B cell (primary cell): ENCODE measurements around the gene SLC35G3.

Experiments
- EZH2 ChIP-seq: IDR thresholded peaks from 2 replicates; pipeline ENCODE4 v1.6.1; 2012; ENCODE audit warnings: borderline replicate concordance, low read depth, mild to moderate bottlenecking, moderate library complexity, low read length; ENCODE audit not compliant: insufficient read depth, poor library complexity, severe bottlenecking
- TF ChIP-seq, protein P1 (sequence below): fragments of 200-600 bp; IDR thresholded peaks from one replicate; pipeline ENCODE4 v1.8.0; 2022; ENCODE audit warnings: antibody characterized with exemption, mild to moderate bottlenecking

DNA sequence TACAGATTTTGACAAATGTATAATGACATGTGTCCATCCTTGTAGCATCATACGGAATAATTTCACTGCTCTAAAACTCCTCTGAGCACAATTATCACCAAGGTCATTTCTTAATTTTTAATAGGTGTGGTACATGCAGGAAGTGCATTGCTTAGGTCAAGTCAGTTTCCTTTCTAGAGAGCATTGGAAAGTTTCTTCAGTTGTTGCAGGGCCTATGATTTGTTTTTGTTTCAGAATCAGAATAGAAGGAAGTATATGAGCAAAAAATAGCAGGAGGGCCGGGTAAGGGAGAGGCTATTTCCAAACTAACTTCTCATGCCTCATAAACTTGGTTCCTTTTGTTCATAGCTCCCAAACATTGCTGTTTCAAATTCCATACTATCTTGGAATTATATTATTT is 24.7 kb upstream of the SLC35G3 start:
- TF ChIP-seq, protein P1, sequence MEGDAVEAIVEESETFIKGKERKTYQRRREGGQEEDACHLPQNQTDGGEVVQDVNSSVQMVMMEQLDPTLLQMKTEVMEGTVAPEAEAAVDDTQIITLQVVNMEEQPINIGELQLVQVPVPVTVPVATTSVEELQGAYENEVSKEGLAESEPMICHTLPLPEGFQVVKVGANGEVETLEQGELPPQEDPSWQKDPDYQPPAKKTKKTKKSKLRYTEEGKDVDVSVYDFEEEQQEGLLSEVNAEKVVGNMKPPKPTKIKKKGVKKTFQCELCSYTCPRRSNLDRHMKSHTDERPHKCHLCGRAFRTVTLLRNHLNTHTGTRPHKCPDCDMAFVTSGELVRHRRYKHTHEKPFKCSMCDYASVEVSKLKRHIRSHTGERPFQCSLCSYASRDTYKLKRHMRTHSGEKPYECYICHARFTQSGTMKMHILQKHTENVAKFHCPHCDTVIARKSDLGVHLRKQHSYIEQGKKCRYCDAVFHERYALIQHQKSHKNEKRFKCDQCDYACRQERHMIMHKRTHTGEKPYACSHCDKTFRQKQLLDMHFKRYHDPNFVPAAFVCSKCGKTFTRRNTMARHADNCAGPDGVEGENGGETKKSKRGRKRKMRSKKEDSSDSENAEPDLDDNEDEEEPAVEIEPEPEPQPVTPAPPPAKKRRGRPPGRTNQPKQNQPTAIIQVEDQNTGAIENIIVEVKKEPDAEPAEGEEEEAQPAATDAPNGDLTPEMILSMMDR: no peak
- TF ChIP-seq EZH2: no peak
